ENCODE results near the gene DOCK2.

Gene DOCK2

DNA sequence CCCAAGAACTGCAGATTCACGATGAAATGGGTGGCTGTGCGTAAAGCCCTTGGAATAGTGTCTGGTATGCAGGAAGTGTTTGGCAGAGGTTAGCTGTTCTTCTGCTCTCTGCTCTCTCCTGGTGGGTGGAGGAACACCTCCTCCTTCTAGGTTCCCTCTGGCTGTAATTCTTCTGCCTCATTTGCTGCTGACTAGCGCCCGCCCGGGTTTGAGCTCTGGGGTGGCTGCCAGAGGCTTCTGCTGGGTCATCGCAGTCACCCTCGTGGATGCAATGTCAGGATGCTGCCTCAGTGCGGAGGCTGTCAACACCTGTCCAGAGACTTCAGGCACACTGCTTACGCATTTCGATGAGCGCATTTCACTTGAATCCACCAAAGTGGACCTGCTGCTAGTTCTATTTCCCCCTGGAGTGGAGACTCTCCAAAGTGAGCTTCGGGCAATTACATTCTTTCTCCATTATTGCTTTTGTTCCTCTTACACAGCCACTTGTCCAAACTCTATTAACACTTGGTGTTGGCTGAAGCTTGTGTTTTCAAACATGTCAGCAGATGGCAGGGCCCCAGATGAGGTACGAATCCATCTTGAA lies 11.7 kb downstream of the DOCK2 start:
- no peak for DNase-seq (ENCODE audit: extremely low read depth, low read depth)
- TF ChIP-seq, protein P1, sequence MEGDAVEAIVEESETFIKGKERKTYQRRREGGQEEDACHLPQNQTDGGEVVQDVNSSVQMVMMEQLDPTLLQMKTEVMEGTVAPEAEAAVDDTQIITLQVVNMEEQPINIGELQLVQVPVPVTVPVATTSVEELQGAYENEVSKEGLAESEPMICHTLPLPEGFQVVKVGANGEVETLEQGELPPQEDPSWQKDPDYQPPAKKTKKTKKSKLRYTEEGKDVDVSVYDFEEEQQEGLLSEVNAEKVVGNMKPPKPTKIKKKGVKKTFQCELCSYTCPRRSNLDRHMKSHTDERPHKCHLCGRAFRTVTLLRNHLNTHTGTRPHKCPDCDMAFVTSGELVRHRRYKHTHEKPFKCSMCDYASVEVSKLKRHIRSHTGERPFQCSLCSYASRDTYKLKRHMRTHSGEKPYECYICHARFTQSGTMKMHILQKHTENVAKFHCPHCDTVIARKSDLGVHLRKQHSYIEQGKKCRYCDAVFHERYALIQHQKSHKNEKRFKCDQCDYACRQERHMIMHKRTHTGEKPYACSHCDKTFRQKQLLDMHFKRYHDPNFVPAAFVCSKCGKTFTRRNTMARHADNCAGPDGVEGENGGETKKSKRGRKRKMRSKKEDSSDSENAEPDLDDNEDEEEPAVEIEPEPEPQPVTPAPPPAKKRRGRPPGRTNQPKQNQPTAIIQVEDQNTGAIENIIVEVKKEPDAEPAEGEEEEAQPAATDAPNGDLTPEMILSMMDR (IDR thresholded peaks at IDR 0.05; ENCODE audit: low read depth, low read length, missing control alignments), result no peak
- H3K4me3 ChIP-seq (replicated peaks; ENCODE audit: low read depth, low read length), result no peak overlapping the region

DNA sequence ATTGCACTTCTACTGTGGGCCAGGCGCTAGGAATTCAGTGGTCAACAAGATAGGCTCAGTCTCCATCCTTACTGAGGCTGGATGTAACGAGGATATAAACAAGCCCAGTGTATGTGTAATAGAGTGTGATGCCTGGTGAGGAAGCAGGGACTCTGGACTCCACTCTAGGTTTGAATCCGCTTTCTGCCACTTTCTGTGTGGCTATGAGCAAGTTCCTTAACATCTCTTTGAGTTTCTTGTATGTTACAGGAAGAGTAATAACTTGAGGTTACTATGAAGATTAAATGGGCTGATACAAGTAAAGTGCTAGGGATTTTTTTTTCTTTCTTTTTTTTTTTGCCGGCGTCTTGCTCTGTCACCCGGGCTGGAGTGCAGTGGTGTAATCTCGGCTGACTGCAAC lies 12.4 kb downstream of the DOCK2 start:
- H3K4me3 ChIP-seq (replicated peaks; ENCODE audit: low read depth, low read length), result no peak overlapping the region
- no peak for DNase-seq (ENCODE audit: extremely low read depth, low read depth)
- TF ChIP-seq, protein P1 (IDR thresholded peaks at IDR 0.05; ENCODE audit: low read depth, low read length, missing control alignments), result no peak

DNA sequence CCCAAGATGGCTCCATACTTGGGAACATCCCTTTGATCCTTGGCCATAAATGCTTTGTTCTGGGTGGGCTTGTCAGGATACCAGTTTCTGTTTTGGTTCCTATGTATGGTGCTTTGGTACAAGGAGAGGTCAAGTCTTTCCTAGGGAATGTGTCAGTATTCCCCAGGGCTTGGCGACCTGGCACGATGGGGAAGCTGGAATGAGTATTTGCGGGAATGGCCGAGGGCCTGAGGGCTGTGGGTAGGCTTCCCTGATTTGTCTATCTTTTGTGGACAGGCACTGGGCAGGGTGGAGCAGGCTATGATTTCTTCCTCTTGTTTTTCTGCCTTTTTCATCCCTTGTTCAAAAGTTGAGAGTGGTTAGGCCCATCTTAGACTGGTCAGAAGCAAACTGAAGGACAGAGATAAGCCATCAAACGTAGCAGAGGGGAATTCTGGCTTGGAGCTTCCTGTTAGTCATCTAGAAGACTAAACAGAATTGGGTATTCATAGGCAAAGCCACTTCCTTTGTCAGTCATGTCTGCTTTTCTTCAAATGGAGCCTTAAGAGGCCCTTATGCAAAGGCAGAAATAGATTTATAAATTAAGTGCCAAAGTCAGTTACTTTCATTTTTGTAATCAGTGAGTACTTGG lies 13.7 kb downstream of the DOCK2 start:
- TF ChIP-seq, protein P1 (IDR thresholded peaks at IDR 0.05; ENCODE audit: low read depth, low read length, missing control alignments), result no peak
- no peak overlapping the region for H3K4me3 ChIP-seq (replicated peaks; ENCODE audit: low read depth, low read length)
- no peak for DNase-seq (ENCODE audit: extremely low read depth, low read depth)

DNA sequence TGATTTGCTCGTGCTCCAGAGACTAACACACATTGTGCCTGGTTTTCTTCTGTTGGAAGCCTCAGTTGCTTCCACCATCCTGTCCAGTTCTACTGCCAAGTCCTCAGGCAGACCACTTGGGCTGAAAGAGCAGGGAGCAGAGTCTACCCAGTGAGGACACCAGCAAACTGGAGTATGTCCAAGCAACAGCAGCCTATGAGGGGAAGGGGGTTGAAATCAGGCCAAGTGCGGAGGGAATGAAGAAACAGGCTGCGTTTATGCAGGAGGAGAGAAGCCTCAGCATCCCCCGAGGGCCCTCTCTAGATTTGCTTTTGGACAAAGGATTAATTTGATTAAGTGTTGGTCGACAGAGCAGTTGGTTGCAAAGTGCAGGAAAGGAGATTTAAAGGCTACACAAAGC lies 14.5 kb downstream of the DOCK2 start:
- DNase-seq (ENCODE audit: extremely low read depth, low read depth), result no peak

DNA sequence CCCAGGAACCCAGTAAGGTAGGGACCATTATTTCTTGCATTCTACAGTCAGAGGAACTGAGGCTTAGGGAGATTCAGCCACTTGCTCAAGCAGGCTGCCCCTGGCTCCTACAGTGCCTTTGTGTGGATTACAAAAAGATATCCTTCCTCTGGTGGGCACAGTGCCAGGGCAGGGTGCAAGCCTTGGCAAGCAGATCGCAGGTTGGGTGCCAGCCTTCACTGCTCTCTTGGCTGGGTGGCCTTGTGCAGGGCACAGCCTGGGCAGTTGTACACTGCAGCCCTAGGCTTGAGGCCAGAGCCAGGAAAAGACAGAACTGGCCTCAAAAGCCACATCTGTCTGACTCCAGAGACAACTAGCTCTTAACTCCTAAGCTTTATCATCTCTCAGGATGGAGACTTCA lies 15.0 kb downstream of the DOCK2 start:
- no peak for DNase-seq (ENCODE audit: extremely low read depth, low read depth)
- TF ChIP-seq, protein P1 (IDR thresholded peaks at IDR 0.05; ENCODE audit: low read depth, low read length, missing control alignments), result no peak
- no peak overlapping the region for H3K4me3 ChIP-seq (replicated peaks; ENCODE audit: low read depth, low read length)

More for the DNA sequence above, 14.5 kb downstream of the DOCK2 start:
- H3K4me3 ChIP-seq (replicated peaks; ENCODE audit: low read depth, low read length), result no peak overlapping the region
- TF ChIP-seq, protein P1 (IDR thresholded peaks at IDR 0.05; ENCODE audit: low read depth, low read length, missing control alignments), result no peak

DNA sequence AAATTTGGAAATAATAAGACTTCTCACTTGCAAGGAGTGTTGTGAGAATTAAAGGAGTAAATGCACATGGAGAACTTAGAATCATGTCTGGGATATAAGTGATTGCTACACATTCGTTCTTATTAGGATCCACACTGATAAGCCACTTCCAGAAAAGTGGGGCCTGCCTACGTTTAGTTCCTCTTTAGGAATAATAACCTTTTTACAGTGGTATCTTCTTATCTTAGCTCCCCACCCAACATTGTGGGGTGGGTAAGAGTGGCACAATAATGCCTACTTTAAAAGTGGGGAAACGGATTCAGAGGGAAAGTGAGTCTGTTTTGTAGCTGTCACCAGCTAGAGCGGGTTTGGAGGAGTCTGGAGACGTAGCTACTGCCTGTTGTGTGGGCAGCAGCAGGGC lies 16.0 kb downstream of the DOCK2 start:
- TF ChIP-seq, protein P1 (IDR thresholded peaks at IDR 0.05; ENCODE audit: low read depth, low read length, missing control alignments), result no peak
- no peak overlapping the region for H3K4me3 ChIP-seq (replicated peaks; ENCODE audit: low read depth, low read length)
- no peak for DNase-seq (ENCODE audit: extremely low read depth, low read depth)

All from HFF-Myc (cell line).